Hematopoietic multipotent progenitor cell treated with erythropoietin and hydrocortisone succinate and interleukin-3 and kit ligand, for 17 days (in vitro differentiated cells): ENCODE results near the gene PHETA1.

Source experiments
- DNase-seq: peaks from one replicate; pipeline ENCODE4 v3.0.0-alpha.2; 2015; ENCODE audit warnings: low spot score

PHETA1 gene

GRCh38 chr12:111368291-111368787 lies 556 bp downstream of the PHETA1 start:
- DNase-seq: no peak

GRCh38 chr12:111367661-111368221 lies 1.2 kb downstream of the PHETA1 start:
- no peak for DNase-seq

- no peak for DNase-seq
Observed at GRCh38 chr12:111366583-111366982, 2.3 kb downstream of the PHETA1 start.

- DNase-seq: no peak
Observed at GRCh38 chr12:111366075-111366474, 2.8 kb downstream of the PHETA1 start.

GRCh38 chr12:111363578-111363977 lies 5.3 kb downstream of the PHETA1 start:
- DNase-seq: no peak

GRCh38 chr12:111362687-111363475 lies 6.0 kb downstream of the PHETA1 start:
- no peak for DNase-seq

GRCh38 chr12:111361717-111362576 lies 6.9 kb downstream of the PHETA1 start:
- DNase-seq: no peak

GRCh38 chr12:111361073-111361716 lies 7.7 kb downstream of the PHETA1 start:
- DNase-seq: no peak

- no peak for DNase-seq
Observed at GRCh38 chr12:111360325-111360930, 8.5 kb downstream of the PHETA1 start.

GRCh38 chr12:111359914-111360276 lies 9.0 kb downstream of the PHETA1 start:
- DNase-seq: no peak

GRCh38 chr12:111359231-111359913 lies 9.5 kb downstream of the PHETA1 start:
- no peak for DNase-seq

GRCh38 chr12:111355201-111355925 lies 13.5 kb downstream of the PHETA1 start:
- DNase-seq: no peak

- DNase-seq: no peak
Observed at GRCh38 chr12:111354511-111354910, 14.4 kb downstream of the PHETA1 start.

GRCh38 chr12:111353603-111354295 lies 15.1 kb downstream of the PHETA1 start:
- no peak for DNase-seq

- no peak for DNase-seq
Observed at GRCh38 chr12:111353026-111353425, 15.9 kb downstream of the PHETA1 start.

GRCh38 chr12:111352296-111352993 lies 16.4 kb downstream of the PHETA1 start:
- no peak for DNase-seq

- DNase-seq: no peak
Observed at GRCh38 chr12:111351026-111351425, 17.9 kb downstream of the PHETA1 start.

- DNase-seq: no peak
Observed at GRCh38 chr12:111349748-111350520, 19.0 kb downstream of the PHETA1 start.
